Effector CD8-positive, alpha-beta T cell (primary cell): ENCODE measurements around the gene POM121C.
"Not testable (repeated sequence)": the region's sequence is repeated elsewhere in the genome, so short reads cannot be mapped to it uniquely, and the experiment has no call there.

Source experiments
- DNase-seq: peaks from one replicate; lab custom pipeline; 2025; lab: John Stamatoyannopoulos, UW

POM121C gene

GRCh38 chr7:75423481-75423880, 62.6 kb downstream of the POM121C start:
- DNase-seq: not testable (repeated sequence)

GRCh38 chr7:75421798-75422710, 64.0 kb downstream of the POM121C start:
- not testable (repeated sequence) for DNase-seq

GRCh38 chr7:75420152-75420551, 65.9 kb downstream of the POM121C start:
- DNase-seq: not testable (repeated sequence)

- not testable (repeated sequence) for DNase-seq
Observed at GRCh38 chr7:75419693-75420092, 66.4 kb downstream of the POM121C start.

- DNase-seq: not testable (repeated sequence)
Observed at GRCh38 chr7:75419210-75419609, 66.9 kb downstream of the POM121C start.

DNA sequence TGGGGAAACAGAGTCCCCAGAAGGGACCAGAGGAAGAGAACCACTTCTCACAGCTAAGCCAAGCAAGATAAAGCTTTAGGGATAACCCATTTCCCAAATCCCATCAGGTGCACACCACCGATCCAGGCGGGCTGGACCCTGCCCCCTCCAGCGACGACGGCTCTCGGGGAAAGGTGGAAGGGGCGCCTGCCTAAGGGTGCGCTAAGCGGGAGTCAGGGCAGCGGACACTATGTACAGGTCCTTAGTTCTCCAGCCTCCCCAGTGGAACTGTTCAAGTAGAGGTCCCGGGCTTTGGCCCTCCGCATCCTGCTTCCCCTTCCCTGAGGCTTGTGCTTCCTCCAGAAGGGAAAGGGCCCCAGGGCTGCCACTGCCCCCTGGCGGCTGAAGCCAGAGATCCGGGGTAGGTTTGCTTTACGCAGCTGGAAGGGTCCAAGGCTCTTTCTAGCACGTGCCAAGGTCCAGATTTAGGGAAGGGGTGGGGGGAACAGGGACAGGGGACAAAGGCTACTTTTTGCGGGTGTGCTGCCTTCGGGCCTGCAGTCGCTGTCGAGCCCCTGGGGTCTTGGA, 67.7 kb downstream of the POM121C start:
- DNase-seq: not testable (repeated sequence)

DNA sequence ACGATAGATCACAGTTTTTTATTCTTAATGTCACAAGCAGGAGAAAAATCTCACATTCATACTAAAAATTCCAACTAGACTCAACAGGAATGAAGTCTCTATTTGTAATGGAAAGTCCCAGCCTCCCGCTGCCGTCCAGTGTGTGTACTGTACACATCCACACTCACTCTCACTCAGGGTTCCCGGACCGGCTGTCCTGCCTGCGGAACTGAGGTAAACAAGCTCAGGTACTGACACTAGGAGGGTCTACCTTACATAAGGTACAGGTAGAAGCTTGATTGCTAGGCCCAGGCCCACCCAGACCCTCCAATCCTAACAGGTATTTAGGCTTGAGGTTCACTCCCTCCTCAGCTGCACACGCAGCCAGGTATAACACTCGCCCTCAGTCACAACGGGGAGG, 69.3 kb downstream of the POM121C start:
- DNase-seq: not testable (repeated sequence)

DNA sequence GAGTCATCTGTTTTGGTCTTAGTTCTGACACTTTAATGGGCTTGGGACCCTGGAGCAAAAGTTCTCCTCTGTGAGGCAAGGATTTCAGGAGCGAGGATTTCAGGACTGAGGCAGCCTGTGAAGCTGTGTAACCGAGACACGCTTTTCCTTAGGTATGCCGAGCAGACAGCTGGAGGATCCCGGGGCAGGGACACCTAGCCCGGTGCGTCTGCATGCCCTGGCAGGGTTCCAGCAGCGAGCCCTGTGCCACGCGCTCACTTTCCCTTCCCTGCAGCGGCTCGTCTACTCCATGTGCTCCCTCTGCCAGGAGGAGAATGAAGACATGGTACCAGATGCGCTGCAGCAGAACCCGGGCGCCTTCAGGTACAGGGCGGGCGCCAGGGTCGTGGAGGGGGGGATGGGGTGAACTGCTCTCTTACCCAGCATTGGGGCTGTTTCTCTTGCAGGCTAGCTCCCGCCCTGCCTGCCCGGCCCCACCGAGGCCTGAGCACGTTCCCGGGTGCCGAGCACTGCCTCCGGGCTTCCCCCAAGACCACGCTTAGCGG, 70.2 kb downstream of the POM121C start:
- not testable (repeated sequence) for DNase-seq

- not testable (repeated sequence) for DNase-seq
Observed at GRCh38 chr7:75415428-75415817, 70.7 kb downstream of the POM121C start.

DNA sequence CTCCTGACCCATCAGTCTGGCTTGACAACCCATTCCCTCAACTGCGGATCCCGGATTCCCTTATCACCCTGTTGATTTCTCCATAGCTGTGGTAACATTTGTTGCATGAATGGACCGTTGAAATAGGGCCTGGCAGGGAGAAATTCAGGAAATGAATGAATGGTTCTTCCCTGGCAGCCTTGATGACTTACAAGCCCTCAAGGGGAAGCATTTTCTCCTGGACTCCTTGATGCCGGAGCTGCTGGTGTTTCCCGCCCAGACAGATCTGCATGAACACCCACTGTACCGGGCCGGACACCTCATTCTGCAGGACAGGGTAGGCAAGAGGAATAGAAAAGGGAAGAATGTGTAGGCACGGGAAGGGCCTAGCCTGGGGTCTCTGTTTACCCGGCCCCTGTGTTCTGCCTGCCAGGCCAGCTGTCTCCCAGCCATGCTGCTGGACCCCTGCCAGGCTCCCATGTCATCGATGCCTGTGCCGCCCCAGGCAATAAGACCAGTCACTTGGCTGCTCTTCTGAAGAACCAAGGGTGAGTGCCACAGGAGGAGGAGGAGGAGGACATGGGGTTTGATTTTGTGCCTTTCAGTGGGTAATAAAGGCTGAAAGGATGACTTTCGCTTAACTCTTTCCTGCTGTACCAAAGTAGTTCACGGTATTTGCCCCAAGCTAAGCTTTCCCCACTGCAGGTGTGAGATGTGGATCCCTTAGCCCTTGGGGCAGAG, 71.2 kb downstream of the POM121C start:
- not testable (repeated sequence) for DNase-seq

- DNase-seq: not testable (repeated sequence)
Observed at GRCh38 chr7:75414204-75414603, 71.9 kb downstream of the POM121C start.

DNA sequence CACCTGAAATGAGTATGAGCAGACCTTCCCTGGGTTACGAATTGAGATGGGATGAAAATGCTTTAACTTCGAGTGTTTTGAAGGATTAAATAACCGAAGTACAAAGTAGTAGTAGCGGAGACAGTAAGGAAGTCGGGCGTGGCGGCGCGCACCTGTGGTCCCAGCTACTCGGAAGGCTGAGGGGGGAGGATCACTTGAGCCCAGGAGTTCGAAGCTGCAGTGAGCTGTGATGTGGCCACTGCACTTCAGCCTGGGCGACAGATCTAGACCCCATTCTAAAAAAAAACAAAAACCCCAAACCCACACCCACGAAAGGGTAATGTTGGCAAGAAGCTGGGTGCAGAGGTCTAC, 75.3 kb downstream of the POM121C start:
- not testable (repeated sequence) for DNase-seq

DNA sequence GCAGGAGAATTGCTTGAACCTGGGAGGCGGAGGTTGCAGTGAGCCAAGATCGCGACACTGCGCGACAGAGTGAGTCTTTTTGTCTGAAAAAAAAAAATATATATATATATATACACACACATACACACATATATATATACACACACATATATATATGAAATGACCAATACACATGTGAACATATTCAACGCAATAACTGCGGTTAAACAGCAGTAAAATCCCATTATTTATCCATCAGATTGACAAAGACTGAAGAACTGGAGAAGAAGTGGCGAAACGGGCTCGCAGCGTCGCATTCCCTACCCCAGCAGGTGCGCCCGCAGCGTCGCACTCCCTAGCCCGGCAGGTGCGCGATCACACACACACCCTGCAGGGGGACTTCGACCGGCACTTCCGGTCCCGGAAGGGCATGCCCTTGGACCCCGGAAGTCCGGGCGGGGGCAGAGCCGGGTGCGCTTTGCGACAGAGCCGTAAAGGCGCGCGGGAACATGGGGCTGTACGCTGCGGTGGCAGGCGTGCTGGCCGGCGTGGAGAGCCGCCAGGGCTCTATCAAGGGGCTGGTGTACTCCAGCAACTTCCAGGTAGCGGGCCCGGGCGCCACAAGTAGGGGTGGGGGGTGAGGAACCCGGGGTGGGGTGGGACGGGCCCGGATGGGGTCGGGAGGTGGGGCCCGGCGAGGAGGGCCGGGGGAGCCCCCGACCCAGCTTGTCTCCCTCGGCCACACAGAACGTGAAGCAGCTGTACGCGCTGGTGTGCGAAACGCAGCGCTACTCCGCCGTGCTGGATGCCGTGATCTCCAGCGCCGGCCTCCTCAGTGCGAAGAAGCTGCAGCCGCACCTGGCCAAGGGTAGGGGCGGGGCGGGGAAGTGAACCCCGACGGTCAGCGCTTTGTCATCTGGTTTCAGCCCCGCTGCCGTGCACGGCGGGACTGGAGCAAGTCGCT, 75.9 kb downstream of the POM121C start:
- DNase-seq: not testable (repeated sequence)

- DNase-seq: not testable (repeated sequence)
Observed at GRCh38 chr7:75404663-75405062, 81.4 kb downstream of the POM121C start.

GRCh38 chr7:75403455-75404443, 82.3 kb downstream of the POM121C start:
- DNase-seq: not testable (repeated sequence)

GRCh38 chr7:75400575-75400974, 85.5 kb downstream of the POM121C start:
- DNase-seq: not testable (repeated sequence)

GRCh38 chr7:75398771-75399700, 87.1 kb downstream of the POM121C start:
- not testable (repeated sequence) for DNase-seq

DNA sequence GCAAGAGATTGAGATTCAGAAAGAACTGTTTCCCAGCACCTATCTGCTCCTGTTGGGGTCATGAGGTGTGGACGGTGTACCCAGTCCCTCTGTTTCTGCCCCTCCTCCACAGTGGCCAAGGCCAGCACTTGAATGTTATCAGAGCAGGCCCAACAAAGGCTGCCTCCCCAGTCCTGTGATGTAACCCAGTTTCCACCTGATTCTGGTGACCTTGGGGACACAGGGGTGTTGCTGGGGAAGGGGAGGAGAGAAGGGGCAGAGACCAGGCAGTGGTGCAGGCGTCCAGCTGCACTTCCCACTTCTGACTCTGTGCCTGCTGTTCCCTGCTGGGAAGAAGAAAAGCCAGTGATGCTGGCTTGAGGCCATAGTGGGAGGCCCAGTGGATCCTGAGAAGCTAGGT, 88.2 kb downstream of the POM121C start:
- DNase-seq: not testable (repeated sequence)

GRCh38 chr7:75395329-75395728, 90.8 kb downstream of the POM121C start, which contains the start of gene TRIM73:
TRIM73 (plus strand) TSS chr7:75395629; CDS start chr7:75398934, 3,305 bp downstream.
- DNase-seq: not testable (repeated sequence)
